ENCODE results near the gene PDGFD. TPM values are rescaled to one million over a fixed set of nuclear protein-coding genes. Genes with fewer than 3 reads are reported as not detected.

The PDGFD gene
- total RNA-seq, 3 donors from 2014 or later (not counting 1 experiment from before 2014, with no cell fraction given) = 23.2 to 41.2 (median 33.1) TPM

- WGBS (ENCODE audit: insufficient coverage) = 90% methylated on average over 1 of the region's 1 CpG
- peaks cover 20 to 28% of the 10 kb centered on the region in 2 donors for H3K4me1 Mint-ChIP-seq
- no peak overlapping the region for H3K27ac ChIP-seq (ENCODE audit: low read length)
Measured at GRCh38 chr11:103980108-103980507, 183.8 kb downstream of the PDGFD start.

GRCh38 chr11:103978616-103979595, 185.0 kb downstream of the PDGFD start:
- WGBS (ENCODE audit: insufficient coverage) = 93% methylated on average over 5 of the region's 5 CpGs
- no peak overlapping the region for H3K4me3 Mint-ChIP-seq
- Histone ChIP-seq H3K36me3 (ENCODE audit: control insufficient read depth, insufficient read depth, low read length) (no peaks in the 10 kb centered on the region), H3K27me3 (ENCODE audit: control insufficient read depth, insufficient read depth, low read length) (no peaks in the 10 kb centered on the region), H3K9me3 (ENCODE audit: control insufficient read depth, insufficient read depth, low read length) (no peaks in the 10 kb centered on the region), H3K27ac (ENCODE audit: low read length) (no peak overlapping the region), H3K4me1 (ENCODE audit: control insufficient read depth, insufficient read depth, low read length) (no peaks in the 10 kb centered on the region), H3K4me3 (ENCODE audit: low read length) (no peak overlapping the region)
- no peaks in the 10 kb centered on the region for H3K27me3 Mint-ChIP-seq (ENCODE audit: low read depth in 2 of 2)
- no peak for ATAC-seq
- H3K27ac Mint-ChIP-seq = no peak overlapping the region
- no peaks in the 10 kb centered on the region for H3K9me3 Mint-ChIP-seq
- intact Hi-C loops (cut with micrococcal nuclease) = no loop called here
- peaks cover 5% of the 10 kb centered on the region for H3K36me3 Mint-ChIP-seq
- no peak for DNase-seq
- TF ChIP-seq CTCF (IDR thresholded peaks at IDR 0.05) = no peak
- H3K4me1 Mint-ChIP-seq = peaks cover 16 to 22% of the 10 kb centered on the region in 2 donors

More at GRCh38 chr11:103980108-103980507, 183.8 kb downstream of the PDGFD start:
- ATAC-seq (no peak), DNase-seq (no peak)
- H3K27me3 ChIP-seq (ENCODE audit: control insufficient read depth, insufficient read depth, low read length) = no peaks in the 10 kb centered on the region
- Mint-ChIP-seq H3K27ac (no peak overlapping the region), H3K4me3 (no peak overlapping the region), H3K36me3 (peaks cover 11% of the 10 kb centered on the region), H3K9me3 (no peaks in the 10 kb centered on the region), H3K27me3 (ENCODE audit: low read depth in 2 of 2) (no peaks in the 10 kb centered on the region)
- no peak overlapping the region for H3K4me3 ChIP-seq (ENCODE audit: low read length)
- no peaks in the 10 kb centered on the region for H3K4me1 ChIP-seq (ENCODE audit: control insufficient read depth, insufficient read depth, low read length)
- TF ChIP-seq CTCF (IDR thresholded peaks at IDR 0.05) = no peak
- no peaks in the 10 kb centered on the region for H3K9me3 ChIP-seq (ENCODE audit: control insufficient read depth, insufficient read depth, low read length)
- H3K36me3 ChIP-seq (ENCODE audit: control insufficient read depth, insufficient read depth, low read length) = no peaks in the 10 kb centered on the region
- intact Hi-C loops (cut with micrococcal nuclease) = no loop called here

- no peaks in the 10 kb centered on the region for H3K27me3 Mint-ChIP-seq (ENCODE audit: low read depth in 2 of 2)
- intact Hi-C loops (cut with micrococcal nuclease) = no loop called here
Measured at GRCh38 chr11:103972013-103972412, 191.9 kb downstream of the PDGFD start.

More at GRCh38 chr11:103972013-103972412, 191.9 kb downstream of the PDGFD start:
- Histone ChIP-seq H3K9me3 (ENCODE audit: control insufficient read depth, insufficient read depth, low read length) (no peaks in the 10 kb centered on the region), H3K4me1 (ENCODE audit: control insufficient read depth, insufficient read depth, low read length) (no peaks in the 10 kb centered on the region), H3K4me3 (ENCODE audit: low read length) (no peak overlapping the region), H3K36me3 (ENCODE audit: control insufficient read depth, insufficient read depth, low read length) (no peaks in the 10 kb centered on the region), H3K27ac (ENCODE audit: low read length) (no peak overlapping the region), H3K27me3 (ENCODE audit: control insufficient read depth, insufficient read depth, low read length) (no peaks in the 10 kb centered on the region)
- Mint-ChIP-seq H3K4me3 (no peak overlapping the region), H3K27ac (no peak overlapping the region), H3K36me3 (no peaks in the 10 kb centered on the region), H3K9me3 (no peaks in the 10 kb centered on the region), H3K4me1 (peaks cover 18 to 27% of the 10 kb centered on the region in 2 donors)
- DNase-seq (no peak), ATAC-seq (no peak)
- TF ChIP-seq CTCF (IDR thresholded peaks at IDR 0.05) = no peak
- WGBS (ENCODE audit: insufficient coverage) = 100% methylated on average over 2 of the region's 4 CpGs

Measured in natural killer cell (primary cell).